ENCODE results near the gene PLCG2.

- no peak for TF ChIP-seq POLR2AphosphoS5 (IDR thresholded peaks at IDR 0.05; ENCODE audit: borderline replicate concordance, low read depth, low read length)
- TF ChIP-seq EZH2 (IDR thresholded peaks at IDR 0.05), result no peak
- TF ChIP-seq FOXP2 (optimal IDR thresholded peaks at IDR 0.05; ENCODE audit: control extremely low read depth, extremely low read length, insufficient read depth), result no peak
These were observed 38.9 kb downstream of the PLCG2 start for GRCh38 chr16:81817789-81818567.

All from SK-N-MC (cell line).